Left forelimb (tissue), 1 donor: ENCODE results near the gene IKBKE.

Source experiments
- DNase-seq: peaks from one replicate; pipeline ENCODE4 v3.0.0-alpha.2; 2018; ENCODE audit warnings: low spot score

Gene IKBKE

GRCh38 chr1:206496131-206496793, 26.0 kb downstream of the IKBKE start:
- DNase-seq = no peak

GRCh38 chr1:206497363-206497762, 27.1 kb downstream of the IKBKE start:
- DNase-seq = no peak

GRCh38 chr1:206497774-206498173, 27.5 kb downstream of the IKBKE start:
- DNase-seq = no peak

- no peak for DNase-seq
These were observed 28.4 kb downstream of the IKBKE start for GRCh38 chr1:206498685-206499084.

- DNase-seq = no peak
These were observed 29.8 kb downstream of the IKBKE start for GRCh38 chr1:206500046-206500445.

GRCh38 chr1:206501881-206502280, 31.6 kb downstream of the IKBKE start:
- no peak for DNase-seq

- DNase-seq = no peak
These were observed 32.1 kb downstream of the IKBKE start for GRCh38 chr1:206502403-206502802.

- no peak for DNase-seq
These were observed 32.5 kb downstream of the IKBKE start for GRCh38 chr1:206502812-206503211.

GRCh38 chr1:206503591-206504362, 33.5 kb downstream of the IKBKE start:
- no peak for DNase-seq

- DNase-seq = no peak
These were observed 34.1 kb downstream of the IKBKE start for GRCh38 chr1:206504363-206504713.

GRCh38 chr1:206505702-206506355, 35.6 kb downstream of the IKBKE start:
- no peak for DNase-seq

GRCh38 chr1:206506405-206507283, 36.4 kb downstream of the IKBKE start:
- no peak for DNase-seq

- peak; percentile 85 for DNase-seq
These were observed 37.2 kb downstream of the IKBKE start, which contains the start of gene RASSF5 for GRCh38 chr1:206507284-206508129. RASSF5 (plus strand) TSS chr1:206507531; CDS start chr1:206507603, 72 bp downstream.

GRCh38 chr1:206508130-206508889, 38.0 kb downstream of the IKBKE start:
- DNase-seq = no peak

- no peak for DNase-seq
These were observed 38.7 kb downstream of the IKBKE start for GRCh38 chr1:206508956-206509355.

- no peak for DNase-seq
These were observed 39.5 kb downstream of the IKBKE start for GRCh38 chr1:206509612-206510257.

GRCh38 chr1:206510371-206510770, 40.1 kb downstream of the IKBKE start:
- no peak for DNase-seq

- DNase-seq = no peak
These were observed 41.2 kb downstream of the IKBKE start for GRCh38 chr1:206511362-206512057.
